ENCODE measurements around the gene AQP2. TPM values are rescaled to one million over a fixed set of nuclear protein-coding genes. Genes with fewer than 3 reads are reported as not detected.

Gene AQP2
- total and polyA plus RNA-seq, 2 donors (not counting 1 experiment from before 2014, with no cell fraction given), result not detected

- Mint-ChIP-seq H3K4me3 (no peak overlapping the region), H3K27me3 (peaks cover 57% of the 10 kb centered on the region), H3K27ac (no peak overlapping the region), H3K4me1 (peaks cover 3% of the 10 kb centered on the region), H3K9me3 (ENCODE audit: insufficient read depth) (no peaks in the 10 kb centered on the region)
- intact Hi-C loops (cut with micrococcal nuclease), result no loop called here
- TF ChIP-seq EZH2 (IDR thresholded peaks at IDR 0.05; ENCODE audit: borderline replicate concordance, insufficient read depth, low read depth, low read length, poor library complexity, severe bottlenecking), result no peak
- no peak for TF ChIP-seq CTCF (IDR thresholded peaks at IDR 0.05)
- no peak for DNase-seq
- Histone ChIP-seq H3K9me3 (ENCODE audit: control extremely low read depth in 1 of 3, control insufficient read depth in 2 of 3, insufficient read depth in 1 of 3, low read length in 2 of 3) (peaks cover 0 to 2% (median 0%) of the 10 kb centered on the region in 3 donors), H3K4me3 (ENCODE audit: control extremely low read depth in 1 of 5, extremely low read depth in 1 of 5, insufficient read depth in 1 of 5, low read depth in 2 of 5, low read length in 4 of 5) (no peak overlapping the region), H3K36me3 (replicated peaks in 1 of 2; ENCODE audit: control extremely low read depth in 1 of 2, control insufficient read depth in 1 of 2, extremely low read depth in 1 of 2, insufficient read depth in 2 of 2, low read length in 1 of 2) (no peaks in the 10 kb centered on the region), H3K4me1 (ENCODE audit: control insufficient read depth in 2 of 2, insufficient read depth in 2 of 2, low read length in 2 of 2) (peaks cover 3 to 8% of the 10 kb centered on the region in 2 donors), H3K4me2 (replicated peaks; ENCODE audit: low read depth, low read length, poor library complexity, severe bottlenecking) (peak overlapping the region; percentile 8), H3K9ac (ENCODE audit: low read length) (no peak overlapping the region), H2AFZ (ENCODE audit: insufficient read depth, low read depth, low read length, poor library complexity, severe bottlenecking) (no peak overlapping the region), H3K27me3 (replicated peaks in 1 of 4; ENCODE audit: control extremely low read depth in 1 of 4, control insufficient read depth in 3 of 4, insufficient read depth in 4 of 4, low read length in 3 of 4) (peaks cover 0 to 69% (median 19%) of the 10 kb centered on the region in 4 experiments), H4K20me1 (ENCODE audit: control insufficient read depth, insufficient read depth, low read length, poor library complexity, severe bottlenecking) (no peaks in the 10 kb centered on the region), H3K27ac (ENCODE audit: low read length in 2 of 2) (no peak overlapping the region), H3K79me2 (ENCODE audit: control insufficient read depth, insufficient read depth, low read length) (no peaks in the 10 kb centered on the region)
- POLR2A ChIA-PET, result no interaction called here
- 13% methylated on average over 44 of the region's 53 CpGs for WGBS (ENCODE audit: insufficient coverage)
- ATAC-seq (ENCODE audit: low read depth), result no peak
- CTCF ChIA-PET, result interaction anchor here (1.6 to 2.0 kb wide), 2 partner anchors 10 to 12 kb away, joined by 6 read pairs; no protein-coding TSS in a partner anchor
Measured at GRCh38 chr12:49954863-49955830, 4.6 kb downstream of the AQP2 start.
